KMS-11 (cell line): ENCODE results near the gene PROB1.

Experiments
- H2AFZ ChIP-seq: fragments of 200-600 bp; sonication (generic); 2 replicates; pipeline ENCODE4 v1.6.1; 2016; ENCODE audit warnings: antibody characterized with exemption, mixed run types, low read depth
- H3K27ac ChIP-seq: fragments of 200-600 bp; sonication (generic); 2 replicates; pipeline ENCODE4 v1.6.1; 2016; ENCODE audit warnings: mild to moderate bottlenecking, mixed run types
- H3K27me3 ChIP-seq: fragments of 200-600 bp; sonication (generic); 2 replicates; pipeline ENCODE4 v1.6.1; 2017; ENCODE audit warnings: mild to moderate bottlenecking, low read depth, mixed run types, moderate library complexity; ENCODE audit not compliant: insufficient read depth
- H3K36me3 ChIP-seq: fragments of 200-600 bp; sonication (generic); 2 replicates; pipeline ENCODE4 v1.6.1; 2017; ENCODE audit warnings: mild to moderate bottlenecking, mixed run types; ENCODE audit not compliant: insufficient read depth
- H3K4me1 ChIP-seq: fragments of 200-600 bp; sonication (generic); 2 replicates; pipeline ENCODE4 v1.6.1; 2016; ENCODE audit warnings: mild to moderate bottlenecking, low read depth, mixed run types; ENCODE audit not compliant: poor library complexity, severe bottlenecking
- H3K4me2 ChIP-seq: fragments of 200-600 bp; sonication (generic); 2 replicates; pipeline ENCODE4 v1.7.0; 2016; ENCODE audit warnings: mild to moderate bottlenecking, mixed run types
- H3K4me3 ChIP-seq: fragments of 200-600 bp; sonication (generic); IDR thresholded peaks from 2 replicates; pipeline ENCODE4 v1.6.1; 2017; ENCODE audit warnings: low read depth, low read length, mixed read lengths; ENCODE audit not compliant: insufficient read depth
- H3K79me2 ChIP-seq: fragments of 200-600 bp; sonication (generic); 2 replicates; pipeline ENCODE4 v1.6.1; 2016; ENCODE audit warnings: low read depth, mixed run types; ENCODE audit not compliant: insufficient read depth
- H3K9ac ChIP-seq: fragments of 200-600 bp; sonication (generic); 2 replicates; pipeline ENCODE4 v1.6.1; 2016; ENCODE audit warnings: mild to moderate bottlenecking, mixed run types
- H4K20me1 ChIP-seq: fragments of 200-600 bp; sonication (generic); 2 replicates; pipeline ENCODE4 v1.6.1; 2016; ENCODE audit warnings: mild to moderate bottlenecking, mixed run types; ENCODE audit not compliant: insufficient read depth
- CTCF ChIP-seq: fragments of 200-600 bp; sonication (generic); conservative IDR thresholded peaks from 2 replicates; pipeline ENCODE4 v1.6.1; 2017; ENCODE audit warnings: low read depth, mild to moderate bottlenecking, antibody characterized with exemption, low read length, moderate library complexity, mixed read lengths

The PROB1 gene

GRCh38 chr5:139418793-139419192 is 23.9 kb upstream of the PROB1 start:
- no peak overlapping the region for H3K9ac ChIP-seq
- no peaks in the 10 kb centered on the region for H3K36me3 ChIP-seq
- H3K27ac ChIP-seq = no peak overlapping the region
- no peak for TF ChIP-seq CTCF
- no peaks in the 10 kb centered on the region for H4K20me1 ChIP-seq
- peaks cover 75% of the 10 kb centered on the region for H3K4me1 ChIP-seq
- H3K27me3 ChIP-seq = no peaks in the 10 kb centered on the region
- H3K4me2 ChIP-seq = no peak overlapping the region
- no peak overlapping the region for H3K4me3 ChIP-seq
- H2AFZ ChIP-seq = no peak overlapping the region
- no peaks in the 10 kb centered on the region for H3K79me2 ChIP-seq

- H3K36me3 ChIP-seq = no peaks in the 10 kb centered on the region
- H3K4me1 ChIP-seq = peaks cover 86% of the 10 kb centered on the region
- H2AFZ ChIP-seq = no peak overlapping the region
- TF ChIP-seq CTCF = no peak
- no peak overlapping the region for H3K9ac ChIP-seq
- H3K4me2 ChIP-seq = peak overlapping the region; percentile 17; the same call in 1 of the 2 replicates
- H3K79me2 ChIP-seq = no peaks in the 10 kb centered on the region
- H3K27me3 ChIP-seq = no peaks in the 10 kb centered on the region
- H3K4me3 ChIP-seq = no peak overlapping the region
- no peak overlapping the region; the same call in 1 of the 2 replicates for H3K27ac ChIP-seq
- no peaks in the 10 kb centered on the region for H4K20me1 ChIP-seq
These were observed 22.3 kb upstream of the PROB1 start for GRCh38 chr5:139417214-139417613.

- peak overlapping the region; percentile 94 for H3K27ac ChIP-seq
- H3K9ac ChIP-seq = no peak overlapping the region
- H3K4me2 ChIP-seq = peak overlapping the region; percentile 94; the same call in 1 of the 2 replicates
- TF ChIP-seq CTCF = no peak
- no peak overlapping the region for H3K4me3 ChIP-seq
- H3K27me3 ChIP-seq = no peaks in the 10 kb centered on the region
- H3K4me1 ChIP-seq = peaks cover 86% of the 10 kb centered on the region
- H2AFZ ChIP-seq = no peak overlapping the region; the same call in 1 of the 2 replicates
- no peaks in the 10 kb centered on the region for H4K20me1 ChIP-seq
- H3K36me3 ChIP-seq = no peaks in the 10 kb centered on the region
- H3K79me2 ChIP-seq = no peaks in the 10 kb centered on the region
These were observed 21.7 kb upstream of the PROB1 start for GRCh38 chr5:139416651-139417050.

GRCh38 chr5:139415869-139416268 is 21.0 kb upstream of the PROB1 start:
- H4K20me1 ChIP-seq = no peaks in the 10 kb centered on the region
- peaks cover 86% of the 10 kb centered on the region for H3K4me1 ChIP-seq
- H3K4me3 ChIP-seq = no peak overlapping the region
- H3K27me3 ChIP-seq = no peaks in the 10 kb centered on the region
- no peaks in the 10 kb centered on the region for H3K79me2 ChIP-seq
- peak overlapping the region; percentile 94 for H3K4me2 ChIP-seq
- peak overlapping the region; percentile 46; the same call in 1 of the 2 replicates for H2AFZ ChIP-seq
- H3K27ac ChIP-seq = peak overlapping the region; percentile 94
- TF ChIP-seq CTCF = no peak
- H3K36me3 ChIP-seq = no peaks in the 10 kb centered on the region
- H3K9ac ChIP-seq = peak overlapping the region; percentile 65; the same call in 1 of the 2 replicates
